ENCODE results near the gene ADAP1. TPM values are rescaled to one million over a fixed set of nuclear protein-coding genes. Genes with fewer than 3 reads are reported as not detected.

ADAP1 gene
- total RNA-seq, 1 donor from 2014 or later: 5.2 TPM

- no peaks in the 10 kb centered on the region for H3K4me1 Mint-ChIP-seq
- H3K27me3 Mint-ChIP-seq (ENCODE audit: low read depth): no peaks in the 10 kb centered on the region
- H3K4me3 Mint-ChIP-seq: no peak overlapping the region
- H3K27ac Mint-ChIP-seq (ENCODE audit: unreplicated experiment): no peak overlapping the region
- H3K9me3 Mint-ChIP-seq: no peaks in the 10 kb centered on the region
- H3K36me3 Mint-ChIP-seq (ENCODE audit: low read depth): peaks cover 9% of the 10 kb centered on the region
- no peak for DNase-seq (ENCODE audit: low read depth, low spot score)
- TF ChIP-seq CTCF (conservative IDR thresholded peaks at IDR 0.05): no peak
These were observed 100.9 kb downstream of the ADAP1 start for GRCh38 chr7:853366-854117.

- Mint-ChIP-seq H3K36me3 (ENCODE audit: low read depth) (peaks cover 14% of the 10 kb centered on the region), H3K4me3 (no peak overlapping the region), H3K27ac (ENCODE audit: unreplicated experiment) (no peak overlapping the region)
These were observed 103.3 kb downstream of the ADAP1 start for GRCh38 chr7:851204-851603.

GRCh38 chr7:849781-850180, 104.7 kb downstream of the ADAP1 start:
- Mint-ChIP-seq H3K9me3 (no peaks in the 10 kb centered on the region), H3K36me3 (ENCODE audit: low read depth) (peaks cover 14% of the 10 kb centered on the region), H3K4me3 (no peak overlapping the region), H3K4me1 (no peaks in the 10 kb centered on the region), H3K27me3 (ENCODE audit: low read depth) (no peaks in the 10 kb centered on the region), H3K27ac (ENCODE audit: unreplicated experiment) (no peak overlapping the region)
- no peak for DNase-seq (ENCODE audit: low read depth, low spot score)
- no peak for TF ChIP-seq CTCF (conservative IDR thresholded peaks at IDR 0.05)

More at GRCh38 chr7:851204-851603, 103.3 kb downstream of the ADAP1 start:
- no peak for DNase-seq (ENCODE audit: low read depth, low spot score)
- Mint-ChIP-seq H3K9me3 (no peaks in the 10 kb centered on the region), H3K4me1 (no peaks in the 10 kb centered on the region), H3K27me3 (ENCODE audit: low read depth) (no peaks in the 10 kb centered on the region)
- no peak for TF ChIP-seq CTCF (conservative IDR thresholded peaks at IDR 0.05)

GRCh38 chr7:849145-849544, 105.3 kb downstream of the ADAP1 start:
- Mint-ChIP-seq H3K36me3 (ENCODE audit: low read depth) (peaks cover 14% of the 10 kb centered on the region), H3K4me3 (no peak overlapping the region), H3K27ac (ENCODE audit: unreplicated experiment) (no peak overlapping the region), H3K4me1 (no peaks in the 10 kb centered on the region), H3K9me3 (no peaks in the 10 kb centered on the region), H3K27me3 (ENCODE audit: low read depth) (no peaks in the 10 kb centered on the region)
- no peak for TF ChIP-seq CTCF (conservative IDR thresholded peaks at IDR 0.05)
- DNase-seq (ENCODE audit: low read depth, low spot score): no peak

Other genes with a start within 250 kb of the ADAP1 start
- 54.2 and 55.3 TPM in 2 replicates for gene DNAAF5, start 228.0 kb downstream of the ADAP1 start, total RNA-seq
- gene PRKAR1B, start 227.4 kb downstream of the ADAP1 start, total RNA-seq: 8.1 and 9.5 TPM in 2 replicates
- 99.9 and 101 TPM in 2 replicates for gene SUN1, start 122.2 kb downstream of the ADAP1 start, total RNA-seq
- gene GET4, start 78.1 kb downstream of the ADAP1 start, total RNA-seq: 50.4 and 55.2 TPM in 2 replicates
- 12.7 and 13.1 TPM in 2 replicates for gene COX19, start 20.9 kb upstream of the ADAP1 start, total RNA-seq
- gene CYP2W1, start 28.5 kb upstream of the ADAP1 start, total RNA-seq: not detected in 2 replicates
- 0.41 TPM in 1 of 2 replicates, not detected in the other for gene GPR146, start 89.9 kb upstream of the ADAP1 start, total RNA-seq
- gene GPER1, start 133.4 kb upstream of the ADAP1 start, total RNA-seq: 0.91 and 1.1 TPM in 2 replicates
- gene ZFAND2A, start 205.5 kb upstream of the ADAP1 start, total RNA-seq: 13.6 and 14.5 TPM in 2 replicates